Stimulated activated naive B cell treated with anti-CD40 and anti-IgM and Interleukin-4, amounts not matched to agents 10 μg/mL and 1 μg/mL and 100 μg/mL, for 72 hours (primary cell): ENCODE results near the gene DLG5.

Experiments used
- ATAC-seq, 2 donors: fragments of 150-1000 bp; cut with Tn5 transposase; replicated peaks; 2 replicates each; pipeline ENCODE4 v1.10.0; 2021; ENCODE audit warnings: moderate library complexity in 1 of 2
- DNase-seq: peaks from one replicate; pipeline ENCODE4 v3.0.0; 2021
- H3K27ac Mint-ChIP-seq: one replicate; pipeline ENCODE4 v1.8.0; 2022; ENCODE audit warnings: mild to moderate bottlenecking, mixed read lengths
- H3K27me3 Mint-ChIP-seq, 2 donors: one replicate each; pipeline ENCODE4 v1.8.0; 2022; ENCODE audit warnings: mixed read lengths in 2 of 2
- H3K36me3 Mint-ChIP-seq, 2 donors: one replicate each; pipeline ENCODE4 v1.8.0; 2022; ENCODE audit warnings: mixed read lengths in 2 of 2, mild to moderate bottlenecking in 1 of 2
- H3K4me1 Mint-ChIP-seq, 2 donors: one replicate each; pipeline ENCODE4 v1.8.0; 2022; ENCODE audit warnings: mixed read lengths in 2 of 2, mild to moderate bottlenecking in 1 of 2
- H3K4me3 Mint-ChIP-seq, 2 donors: one replicate each; pipeline ENCODE4 v1.8.0; 2022; ENCODE audit warnings: mild to moderate bottlenecking in 2 of 2, mixed read lengths in 2 of 2, moderate library complexity in 1 of 2
- H3K9me3 Mint-ChIP-seq, 2 donors: one replicate each; pipeline ENCODE4 v1.8.0; 2022; ENCODE audit warnings: mixed read lengths in 2 of 2, mild to moderate bottlenecking in 1 of 2

DLG5 gene

GRCh38 chr10:77910524-77911145, 15.9 kb downstream of the DLG5 start:
- Mint-ChIP-seq H3K9me3 (no peaks in the 10 kb centered on the region), H3K27ac (no peak overlapping the region), H3K36me3 (no peaks in the 10 kb centered on the region), H3K4me1 (no peaks in the 10 kb centered on the region), H3K4me3 (no peak overlapping the region), H3K27me3 (peaks cover 14 to 23% of the 10 kb centered on the region in 2 donors)
- DNase-seq (no peak), ATAC-seq (no peak)

- Mint-ChIP-seq H3K9me3 (no peaks in the 10 kb centered on the region), H3K27me3 (peaks cover 14 to 21% of the 10 kb centered on the region in 2 donors)
- no peak for DNase-seq
These were observed 16.7 kb downstream of the DLG5 start for GRCh38 chr10:77909749-77910375.

GRCh38 chr10:77909021-77909748, 17.4 kb downstream of the DLG5 start:
- Mint-ChIP-seq H3K4me1 (no peaks in the 10 kb centered on the region), H3K36me3 (no peaks in the 10 kb centered on the region), H3K27ac (no peak overlapping the region), H3K27me3 (peaks cover 10 to 16% of the 10 kb centered on the region in 2 donors), H3K9me3 (no peaks in the 10 kb centered on the region), H3K4me3 (no peak overlapping the region)
- no peak for ATAC-seq
- DNase-seq: no peak

More at GRCh38 chr10:77909749-77910375, 16.7 kb downstream of the DLG5 start:
- no peaks in the 10 kb centered on the region for H3K4me1 Mint-ChIP-seq
- ATAC-seq: no peak
- no peaks in the 10 kb centered on the region for H3K36me3 Mint-ChIP-seq
- no peak overlapping the region for H3K4me3 Mint-ChIP-seq
- H3K27ac Mint-ChIP-seq: no peak overlapping the region

GRCh38 chr10:77907900-77908717, 18.4 kb downstream of the DLG5 start:
- H3K27ac Mint-ChIP-seq: no peak overlapping the region
- H3K36me3 Mint-ChIP-seq: no peaks in the 10 kb centered on the region
- no peak overlapping the region for H3K4me3 Mint-ChIP-seq
- no peaks in the 10 kb centered on the region for H3K4me1 Mint-ChIP-seq
- no peaks in the 10 kb centered on the region for H3K9me3 Mint-ChIP-seq
- DNase-seq (no peak), ATAC-seq (peak in 1 of 2 donors; percentile 36)
- H3K27me3 Mint-ChIP-seq: peaks cover 10 to 16% of the 10 kb centered on the region in 2 donors

GRCh38 chr10:77907462-77907861, 19.1 kb downstream of the DLG5 start:
- DNase-seq: no peak
- Mint-ChIP-seq H3K36me3 (no peaks in the 10 kb centered on the region), H3K4me1 (no peaks in the 10 kb centered on the region), H3K27ac (no peak overlapping the region), H3K27me3 (peaks cover 10 to 16% of the 10 kb centered on the region in 2 donors), H3K4me3 (no peak overlapping the region), H3K9me3 (no peaks in the 10 kb centered on the region)
- no peak for ATAC-seq

- ATAC-seq (no peak), DNase-seq (no peak)
- Mint-ChIP-seq H3K27ac (no peak overlapping the region), H3K4me1 (no peaks in the 10 kb centered on the region), H3K9me3 (no peaks in the 10 kb centered on the region), H3K36me3 (no peaks in the 10 kb centered on the region), H3K27me3 (peaks cover 10 to 16% of the 10 kb centered on the region in 2 donors), H3K4me3 (no peak overlapping the region)
These were observed 19.6 kb downstream of the DLG5 start for GRCh38 chr10:77906951-77907421.

GRCh38 chr10:77905781-77906180, 20.8 kb downstream of the DLG5 start:
- Mint-ChIP-seq H3K4me3 (no peak overlapping the region), H3K27ac (no peak overlapping the region), H3K27me3 (peaks cover 10 to 16% of the 10 kb centered on the region in 2 donors), H3K4me1 (no peaks in the 10 kb centered on the region), H3K36me3 (no peaks in the 10 kb centered on the region), H3K9me3 (no peaks in the 10 kb centered on the region)
- DNase-seq: no peak
- no peak for ATAC-seq

- Mint-ChIP-seq H3K4me1 (no peaks in the 10 kb centered on the region), H3K36me3 (no peaks in the 10 kb centered on the region), H3K4me3 (no peak overlapping the region), H3K27ac (no peak overlapping the region), H3K27me3 (peaks cover 13 to 15% of the 10 kb centered on the region in 2 donors), H3K9me3 (no peaks in the 10 kb centered on the region)
- no peak for DNase-seq
- ATAC-seq: no peak
These were observed 21.3 kb downstream of the DLG5 start for GRCh38 chr10:77905086-77905748.

- Mint-ChIP-seq H3K27ac (no peak overlapping the region), H3K36me3 (no peaks in the 10 kb centered on the region), H3K4me3 (no peak overlapping the region), H3K27me3 (peaks cover 12 to 21% of the 10 kb centered on the region in 2 donors), H3K9me3 (no peaks in the 10 kb centered on the region), H3K4me1 (no peaks in the 10 kb centered on the region)
- ATAC-seq (no peak), DNase-seq (no peak)
These were observed 22.3 kb downstream of the DLG5 start for GRCh38 chr10:77904100-77904840.

- H3K27ac Mint-ChIP-seq: no peak overlapping the region
- ATAC-seq (no peak), DNase-seq (no peak)
- H3K4me3 Mint-ChIP-seq: no peak overlapping the region
- no peaks in the 10 kb centered on the region for H3K9me3 Mint-ChIP-seq
- H3K27me3 Mint-ChIP-seq: peaks cover 16 to 18% of the 10 kb centered on the region in 2 donors
- H3K36me3 Mint-ChIP-seq: no peaks in the 10 kb centered on the region
- no peaks in the 10 kb centered on the region for H3K4me1 Mint-ChIP-seq
These were observed 24.4 kb downstream of the DLG5 start for GRCh38 chr10:77902159-77902558.

GRCh38 chr10:77901743-77902142, 24.8 kb downstream of the DLG5 start:
- H3K9me3 Mint-ChIP-seq: no peaks in the 10 kb centered on the region
- no peak overlapping the region for H3K4me3 Mint-ChIP-seq
- no peak for ATAC-seq

GRCh38 chr10:77899690-77900089, 26.9 kb downstream of the DLG5 start:
- no peak for ATAC-seq
- Mint-ChIP-seq H3K27ac (no peak overlapping the region), H3K9me3 (no peaks in the 10 kb centered on the region), H3K36me3 (no peaks in the 10 kb centered on the region), H3K27me3 (peaks cover 16 to 18% of the 10 kb centered on the region in 2 donors), H3K4me1 (no peaks in the 10 kb centered on the region), H3K4me3 (no peak overlapping the region)
- no peak for DNase-seq

More at GRCh38 chr10:77901743-77902142, 24.8 kb downstream of the DLG5 start:
- peaks cover 16 to 18% of the 10 kb centered on the region in 2 donors for H3K27me3 Mint-ChIP-seq
- H3K4me1 Mint-ChIP-seq: no peaks in the 10 kb centered on the region
- no peaks in the 10 kb centered on the region for H3K36me3 Mint-ChIP-seq
- H3K27ac Mint-ChIP-seq: no peak overlapping the region
- no peak for DNase-seq

- Mint-ChIP-seq H3K9me3 (no peaks in the 10 kb centered on the region), H3K4me3 (no peak overlapping the region), H3K27ac (no peak overlapping the region), H3K27me3 (peaks cover 16 to 18% of the 10 kb centered on the region in 2 donors), H3K4me1 (no peaks in the 10 kb centered on the region), H3K36me3 (no peaks in the 10 kb centered on the region)
- DNase-seq: no peak
- ATAC-seq: no peak
These were observed 27.5 kb downstream of the DLG5 start for GRCh38 chr10:77899080-77899477.
